Tibial artery (tissue), 4 donors: ENCODE results near the gene SMYD3.

Experiments
- DNase-seq, 2 donors: peaks; one replicate each; pipeline ENCODE4 v3.0.0-alpha.2; 2019
- H3K27ac ChIP-seq, 2 donors: fragments of 200-600 bp; sonication (generic) in 1 of 2; 1 replicate in 1 of 2; 2 replicates in 1 of 2; pipeline ENCODE4 v1.5.1; 2018 to 2019; ENCODE audit warnings: mild to moderate bottlenecking in 1 of 2
- H3K27me3 ChIP-seq, 2 donors: fragments of 200-600 bp; sonication (generic) in 1 of 2; one replicate each; pipeline versions ENCODE4 v1.5.1 to v1.6.0; 2016 to 2019
- H3K36me3 ChIP-seq, 3 donors: fragments of 200-600 bp; sonication (generic) in 2 of 3; one replicate each; pipeline ENCODE4 v1.5.1; 2016 to 2019; ENCODE audit warnings: mild to moderate bottlenecking in 2 of 3
- H3K4me1 ChIP-seq, 4 donors: fragments of 200-600 bp; sonication (generic) in 2 of 4; 1 replicate in 3 of 4; 2 replicates in 1 of 4; pipeline ENCODE4 v1.5.1; 2016 to 2019
- H3K4me3 ChIP-seq, 2 donors: fragments of 200-600 bp; sonication (generic) in 1 of 2; 1 replicate in 1 of 2; 2 replicates in 1 of 2; pipeline ENCODE4 v1.5.1; 2018 to 2019; ENCODE audit warnings: mild to moderate bottlenecking in 2 of 2
- H3K9me3 ChIP-seq, 3 donors: fragments of 200-600 bp; sonication (generic) in 1 of 3; one replicate each; pipeline ENCODE4 v1.5.1; 2016 to 2019
- intact Hi-C: fragments of 100-400 bp; cut with DNase I; formaldehyde crosslinking; loops from one replicate; pipeline ENCODE4 v1.15.0; 2023; ENCODE audit warnings: low total_unique reads
- TF ChIP-seq, protein P1 (sequence below), 2 experiments: fragments of 200-600 bp in 1 of 2; fragments of 450-650 bp in 1 of 2; IDR thresholded peaks; one replicate each; pipeline ENCODE4 v1.5.1; 2017 to 2019; ENCODE audit warnings: antibody characterized with exemption in 2 of 2, mild to moderate bottlenecking in 1 of 2, moderate library complexity in 1 of 2

The SMYD3 gene

DNA sequence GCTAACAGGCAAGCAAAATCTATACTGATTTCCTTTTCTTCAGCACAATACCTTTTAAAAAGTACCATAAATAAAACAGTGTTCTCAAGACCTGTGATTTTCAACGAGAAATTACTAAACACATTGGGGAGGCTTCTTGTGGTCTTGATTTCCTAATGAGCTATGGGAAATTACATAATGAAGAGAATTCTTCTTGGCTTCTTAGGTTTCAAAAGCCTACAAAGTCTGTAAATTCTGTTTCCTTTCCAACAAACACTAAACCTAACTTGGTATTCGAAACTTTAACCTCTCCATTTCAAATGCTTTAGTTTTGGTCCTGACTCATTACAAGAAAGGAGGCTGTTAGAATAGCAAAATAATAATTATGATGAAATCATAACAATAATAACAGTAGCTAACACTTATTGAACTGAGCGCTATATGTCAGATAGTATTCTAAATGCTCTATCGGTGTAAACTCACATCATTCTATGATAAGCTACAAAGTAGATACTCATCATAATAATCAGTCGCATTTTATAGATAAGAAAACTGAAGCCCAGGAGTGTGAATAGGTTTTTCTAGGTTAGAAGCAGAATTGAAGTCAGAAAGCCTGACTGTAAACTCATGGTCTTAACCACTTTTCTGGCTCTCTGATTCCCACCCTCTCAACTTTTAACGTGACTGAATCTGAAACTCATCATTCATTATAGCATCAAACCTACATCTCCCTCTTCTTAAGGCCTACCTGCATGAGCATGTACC lies 486.7 kb downstream of the SMYD3 start:
- no peaks in the 10 kb centered on the region for H3K27me3 ChIP-seq
- no peaks in the 10 kb centered on the region for H3K36me3 ChIP-seq
- intact Hi-C loops: no loop called here
- H3K4me1 ChIP-seq: no peaks in the 10 kb centered on the region
- no peak overlapping the region for H3K4me3 ChIP-seq
- H3K9me3 ChIP-seq: no peaks in the 10 kb centered on the region
- no peak for DNase-seq
- TF ChIP-seq, protein P1, sequence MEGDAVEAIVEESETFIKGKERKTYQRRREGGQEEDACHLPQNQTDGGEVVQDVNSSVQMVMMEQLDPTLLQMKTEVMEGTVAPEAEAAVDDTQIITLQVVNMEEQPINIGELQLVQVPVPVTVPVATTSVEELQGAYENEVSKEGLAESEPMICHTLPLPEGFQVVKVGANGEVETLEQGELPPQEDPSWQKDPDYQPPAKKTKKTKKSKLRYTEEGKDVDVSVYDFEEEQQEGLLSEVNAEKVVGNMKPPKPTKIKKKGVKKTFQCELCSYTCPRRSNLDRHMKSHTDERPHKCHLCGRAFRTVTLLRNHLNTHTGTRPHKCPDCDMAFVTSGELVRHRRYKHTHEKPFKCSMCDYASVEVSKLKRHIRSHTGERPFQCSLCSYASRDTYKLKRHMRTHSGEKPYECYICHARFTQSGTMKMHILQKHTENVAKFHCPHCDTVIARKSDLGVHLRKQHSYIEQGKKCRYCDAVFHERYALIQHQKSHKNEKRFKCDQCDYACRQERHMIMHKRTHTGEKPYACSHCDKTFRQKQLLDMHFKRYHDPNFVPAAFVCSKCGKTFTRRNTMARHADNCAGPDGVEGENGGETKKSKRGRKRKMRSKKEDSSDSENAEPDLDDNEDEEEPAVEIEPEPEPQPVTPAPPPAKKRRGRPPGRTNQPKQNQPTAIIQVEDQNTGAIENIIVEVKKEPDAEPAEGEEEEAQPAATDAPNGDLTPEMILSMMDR (IDR thresholded peaks at IDR 0.05): no peak
- no peak overlapping the region for H3K27ac ChIP-seq

DNA sequence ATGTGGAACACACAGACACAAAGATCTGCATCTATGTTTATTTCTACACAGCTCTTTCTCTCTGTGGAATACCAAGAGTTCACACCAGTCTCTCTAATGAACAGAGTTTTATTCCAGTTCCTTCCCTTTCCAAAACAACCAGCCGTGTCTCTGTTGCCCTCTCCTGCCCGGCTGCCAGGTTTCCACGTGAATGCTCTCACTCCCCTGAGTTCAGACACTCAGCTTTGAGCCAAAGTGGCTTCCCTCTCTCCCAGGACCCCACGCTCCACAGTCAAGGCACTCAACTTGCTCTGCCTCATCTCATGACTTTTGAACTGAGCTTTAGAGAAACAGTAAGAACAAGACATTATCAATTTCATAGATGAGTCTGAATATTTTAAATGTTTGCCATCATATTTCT lies 488.9 kb downstream of the SMYD3 start:
- Histone ChIP-seq H3K36me3 (no peaks in the 10 kb centered on the region), H3K9me3 (no peaks in the 10 kb centered on the region), H3K27me3 (no peaks in the 10 kb centered on the region), H3K27ac (no peak overlapping the region), H3K4me3 (no peak overlapping the region), H3K4me1 (no peaks in the 10 kb centered on the region)
- TF ChIP-seq, protein P1 (IDR thresholded peaks at IDR 0.05): no peak
- intact Hi-C loops: no loop called here
- DNase-seq: no peak

DNA sequence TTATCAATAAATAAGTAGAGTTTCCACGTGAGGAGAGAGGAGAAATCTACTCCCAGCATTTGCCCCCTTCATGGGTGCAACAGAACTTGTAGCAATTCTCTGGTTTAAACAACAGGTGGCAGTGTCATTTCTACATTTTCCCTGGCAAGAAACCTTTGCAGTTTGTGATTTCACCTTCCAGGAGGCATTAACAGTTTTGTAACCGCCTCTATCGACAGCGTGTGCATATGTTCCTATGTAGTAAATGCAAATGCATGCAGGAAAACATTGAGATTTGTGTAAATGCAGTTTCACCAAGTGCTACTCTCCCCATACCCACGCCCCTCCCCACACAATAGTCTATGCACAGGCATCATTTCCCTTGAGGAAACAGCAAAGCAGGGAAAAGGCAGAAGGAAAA lies 494.7 kb downstream of the SMYD3 start:
- Histone ChIP-seq H3K9me3 (no peaks in the 10 kb centered on the region), H3K4me3 (no peak overlapping the region), H3K4me1 (peaks cover 0 to 5% (median 0%) of the 10 kb centered on the region in 4 donors), H3K27ac (no peak overlapping the region), H3K36me3 (no peaks in the 10 kb centered on the region), H3K27me3 (no peaks in the 10 kb centered on the region)
- no peak for DNase-seq
- intact Hi-C loops: no loop called here
- TF ChIP-seq, protein P1 (IDR thresholded peaks at IDR 0.05): peak in 1 of 2 experiments; percentile 19

DNA sequence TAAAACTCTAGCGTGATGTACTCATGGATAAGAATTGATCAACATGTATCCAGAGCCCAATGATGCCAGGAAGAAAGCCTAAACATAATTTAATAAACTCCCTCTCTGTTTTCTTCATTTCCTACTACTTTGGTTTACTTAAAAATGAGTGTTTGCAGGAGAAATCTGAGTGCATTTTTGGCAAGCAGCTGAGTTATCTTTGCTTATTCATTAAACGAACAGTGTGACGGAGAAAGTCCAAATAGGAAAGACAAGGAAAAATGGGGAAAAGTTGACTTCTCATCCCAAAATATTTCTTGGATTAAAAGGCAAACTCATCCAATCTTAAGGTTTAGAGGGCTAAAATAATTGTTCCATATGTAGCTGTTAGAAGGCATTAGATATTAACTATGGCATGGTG lies 496.7 kb downstream of the SMYD3 start:
- Histone ChIP-seq H3K27ac (no peak overlapping the region), H3K27me3 (no peaks in the 10 kb centered on the region), H3K4me3 (no peak overlapping the region), H3K9me3 (no peaks in the 10 kb centered on the region), H3K36me3 (no peaks in the 10 kb centered on the region), H3K4me1 (peaks cover 0 to 5% (median 0%) of the 10 kb centered on the region in 4 donors)
- intact Hi-C loops: no loop called here
- no peak for DNase-seq
- TF ChIP-seq, protein P1 (IDR thresholded peaks at IDR 0.05): no peak

DNA sequence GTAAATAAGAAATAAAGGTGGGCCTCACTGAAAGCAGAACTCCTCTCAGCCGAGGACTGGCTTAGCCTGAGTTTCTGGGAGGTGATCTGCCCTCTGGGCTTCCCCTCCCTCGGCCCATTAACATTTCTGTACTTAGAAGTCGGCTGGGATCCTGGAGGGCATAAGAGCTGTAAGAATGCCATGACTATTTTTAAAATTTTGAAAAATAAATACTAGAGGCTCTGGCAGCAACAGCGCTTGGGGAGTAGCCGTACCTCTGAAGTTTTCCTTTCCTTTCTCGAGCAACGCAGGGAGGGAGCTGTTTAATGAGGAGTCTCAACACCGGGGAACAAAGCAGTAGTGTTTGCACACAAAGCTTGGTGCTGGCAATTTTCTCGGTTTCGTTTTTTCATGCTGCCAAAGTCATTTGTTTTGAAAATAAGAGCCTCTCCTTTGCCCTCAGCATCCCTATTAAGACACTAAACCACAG lies 498.7 kb downstream of the SMYD3 start:
- DNase-seq: no peak
- no peaks in the 10 kb centered on the region for H3K9me3 ChIP-seq
- H3K4me1 ChIP-seq: peaks cover 0 to 5% (median 0%) of the 10 kb centered on the region in 4 donors
- intact Hi-C loops: loop anchor here (10.0 kb wide), 1 partner anchor 854 kb away; the partner anchor contains the start of gene KIF26B
- no peaks in the 10 kb centered on the region for H3K27me3 ChIP-seq
- TF ChIP-seq, protein P1 (IDR thresholded peaks at IDR 0.05): no peak
- no peak overlapping the region for H3K27ac ChIP-seq
- no peaks in the 10 kb centered on the region for H3K36me3 ChIP-seq
- H3K4me3 ChIP-seq: no peak overlapping the region
